Posterior vena cava (tissue), 2 donors: ENCODE measurements around the gene GMDS. TPM values are rescaled to one million over a fixed set of nuclear protein-coding genes. Genes with fewer than 3 reads are reported as not detected.

Experiments
- DNase-seq: peaks from one replicate; pipeline ENCODE4 v3.0.0-alpha.2; 2020; ENCODE audit warnings: low spot score
- intact Hi-C, 2 donors: fragments of 100-400 bp; cut with DNase I; formaldehyde crosslinking; loops; one replicate each; pipeline versions ENCODE4 v1.14.1 to v1.14.2; 2022 to 2023
- total RNA-seq, 2 donors: library from RNA; stranded (reverse); fragmentation: NEBNext Ultra II Directional; extraction: Animal tissue kit (Norgen Biotek cat#: 25700); gene quantifications; one replicate each; pipeline ENCODE4 v1.2.1, GENCODE V29; 2021
- donor health status: DM: yes; HTN: yes; CAD: no.
- donor health status: DM: yes; HTN: yes; CAD: no.

GMDS gene
- total RNA-seq, 2 donors from 2014 or later, result 14.9 to 20.1 TPM

GRCh38 chr6:1817033-1817761 lies 428.2 kb downstream of the GMDS start:
- intact Hi-C loops, result loop anchor here in 1 of 2 donors (10.0 kb wide), 1 partner anchor 748 kb away; no protein-coding TSS in a partner anchor
- no peak for DNase-seq

- intact Hi-C loops, result loop anchor here in 1 of 2 donors (10.0 kb wide), 1 partner anchor 749 kb away; no protein-coding TSS in a partner anchor
- no peak for DNase-seq
These were observed 429.5 kb downstream of the GMDS start for GRCh38 chr6:1815827-1816452.

GRCh38 chr6:1814279-1814678 lies 431.1 kb downstream of the GMDS start:
- intact Hi-C loops, result loop anchor here in 1 of 2 donors (10.0 kb wide), 1 partner anchor 751 kb away; no protein-coding TSS in a partner anchor

GRCh38 chr6:1812487-1812886 lies 432.9 kb downstream of the GMDS start:
- no peak for DNase-seq
- intact Hi-C loops, result loop anchor here in 1 of 2 donors (10.0 kb wide), 1 partner anchor 752 kb away; no protein-coding TSS in a partner anchor

More at GRCh38 chr6:1814279-1814678, 431.1 kb downstream of the GMDS start:
- DNase-seq, result no peak

- no peak for DNase-seq
- intact Hi-C loops, result loop anchor here in 1 of 2 donors (10.0 kb wide), 1 partner anchor 753 kb away; no protein-coding TSS in a partner anchor
These were observed 433.4 kb downstream of the GMDS start for GRCh38 chr6:1812034-1812433.

GRCh38 chr6:1810880-1811279 lies 434.5 kb downstream of the GMDS start:
- intact Hi-C loops, result loop anchor here in 1 of 2 donors (1.0 to 10.0 kb wide), 2 partner anchors 24 to 754 kb away; no protein-coding TSS in a partner anchor
- DNase-seq, result no peak

GRCh38 chr6:1809291-1809988 lies 436.0 kb downstream of the GMDS start:
- no peak for DNase-seq
- intact Hi-C loops, result no loop called here

GRCh38 chr6:1806935-1807334 lies 438.5 kb downstream of the GMDS start:
- DNase-seq, result no peak
- intact Hi-C loops, result no loop called here

- DNase-seq, result no peak
- intact Hi-C loops, result no loop called here
These were observed 442.7 kb downstream of the GMDS start for GRCh38 chr6:1802491-1803395.

- no peak for DNase-seq
- intact Hi-C loops, result no loop called here
These were observed 444.0 kb downstream of the GMDS start for GRCh38 chr6:1801401-1801800.

GRCh38 chr6:1800845-1801244 lies 444.6 kb downstream of the GMDS start:
- intact Hi-C loops, result no loop called here
- DNase-seq, result no peak

GRCh38 chr6:1798965-1799325 lies 446.5 kb downstream of the GMDS start:
- intact Hi-C loops, result no loop called here
- no peak for DNase-seq

GRCh38 chr6:1798303-1798964 lies 447.0 kb downstream of the GMDS start:
- no peak for DNase-seq
- intact Hi-C loops, result no loop called here

- no peak for DNase-seq
- intact Hi-C loops, result loop anchor here in 1 of 2 donors (2.0 kb wide), 1 partner anchor 69 kb away; no protein-coding TSS in a partner anchor
These were observed 447.6 kb downstream of the GMDS start for GRCh38 chr6:1797801-1798200.

- intact Hi-C loops, result loop anchor here in 1 of 2 donors (2.0 kb wide), 1 partner anchor 68 kb away; no protein-coding TSS in a partner anchor
- no peak for DNase-seq
These were observed 448.5 kb downstream of the GMDS start for GRCh38 chr6:1796706-1797529.

- no peak for DNase-seq
- intact Hi-C loops, result loop anchor here in 1 of 2 donors (2.0 kb wide), 1 partner anchor 67 kb away; no protein-coding TSS in a partner anchor
These were observed 449.5 kb downstream of the GMDS start for GRCh38 chr6:1795910-1796309.

GRCh38 chr6:1792989-1793388 lies 452.4 kb downstream of the GMDS start:
- DNase-seq, result no peak
- intact Hi-C loops, result no loop called here
